Measurements from ENCODE around the gene GPR12. TPM values are rescaled to one million over a fixed set of nuclear protein-coding genes. Genes with fewer than 3 reads are reported as not detected.
A peak's percentile ranks its signal among the peaks of the same experiment; 100 is the strongest.

GPR12 gene
- total RNA-seq, 1 donor from 2014 or later = not detected

GRCh38 chr13:26716984-26717383 is 43.6 kb downstream of the GPR12 start:
- Histone ChIP-seq H3K4me1 (no peaks in the 10 kb centered on the region), H3K27me3 (no peaks in the 10 kb centered on the region), H3K36me3 (no peaks in the 10 kb centered on the region), H3K9me3 (no peaks in the 10 kb centered on the region), H3K4me3 (no peak overlapping the region), H3K27ac (no peak overlapping the region)
- no peak for TF ChIP-seq CTCF (IDR thresholded peaks at IDR 0.05)
- DNase-seq (ENCODE audit: low spot score in 2 of 2) = no peak
- intact Hi-C loops (cut with DNase I) = no loop called here

GRCh38 chr13:26713341-26713740 is 47.2 kb downstream of the GPR12 start:
- Histone ChIP-seq H3K27ac (no peak overlapping the region), H3K4me3 (no peak overlapping the region), H3K4me1 (no peaks in the 10 kb centered on the region), H3K27me3 (no peaks in the 10 kb centered on the region), H3K9me3 (no peaks in the 10 kb centered on the region), H3K36me3 (no peaks in the 10 kb centered on the region)
- intact Hi-C loops (cut with DNase I) = no loop called here
- no peak for DNase-seq (ENCODE audit: low spot score in 2 of 2)
- no peak for TF ChIP-seq CTCF (IDR thresholded peaks at IDR 0.05)

- H3K4me3 ChIP-seq = no peak overlapping the region
- TF ChIP-seq CTCF (IDR thresholded peaks at IDR 0.05) = no peak
- H3K27me3 ChIP-seq = no peaks in the 10 kb centered on the region
- no peaks in the 10 kb centered on the region for H3K36me3 ChIP-seq
- intact Hi-C loops (cut with DNase I) = no loop called here
- H3K9me3 ChIP-seq = no peaks in the 10 kb centered on the region
- no peak for DNase-seq (ENCODE audit: low spot score in 2 of 2)
- no peak overlapping the region for H3K27ac ChIP-seq
- no peaks in the 10 kb centered on the region for H3K4me1 ChIP-seq
Observed at GRCh38 chr13:26711211-26711610, 49.4 kb downstream of the GPR12 start.

GRCh38 chr13:26710166-26710565 is 50.4 kb downstream of the GPR12 start:
- DNase-seq (ENCODE audit: low spot score in 2 of 2) = no peak
- intact Hi-C loops (cut with DNase I) = no loop called here
- H3K27me3 ChIP-seq = peaks cover 3% of the 10 kb centered on the region
- no peak overlapping the region for H3K4me3 ChIP-seq
- H3K4me1 ChIP-seq = no peaks in the 10 kb centered on the region
- H3K9me3 ChIP-seq = no peaks in the 10 kb centered on the region
- no peak overlapping the region for H3K27ac ChIP-seq
- TF ChIP-seq CTCF (IDR thresholded peaks at IDR 0.05) = no peak
- H3K36me3 ChIP-seq = no peaks in the 10 kb centered on the region

- Histone ChIP-seq H3K4me3 (no peak overlapping the region), H3K27me3 (peaks cover 3% of the 10 kb centered on the region), H3K36me3 (no peaks in the 10 kb centered on the region), H3K9me3 (no peaks in the 10 kb centered on the region), H3K4me1 (no peaks in the 10 kb centered on the region), H3K27ac (no peak overlapping the region)
- no peak for TF ChIP-seq CTCF (IDR thresholded peaks at IDR 0.05)
- intact Hi-C loops (cut with DNase I) = no loop called here
- DNase-seq (ENCODE audit: low spot score in 2 of 2) = no peak
Observed at GRCh38 chr13:26709461-26709860, 51.1 kb downstream of the GPR12 start.

GRCh38 chr13:26708007-26708297 is 52.6 kb downstream of the GPR12 start:
- no peaks in the 10 kb centered on the region for H3K36me3 ChIP-seq
- peak in 1 of 3 experiments; percentile 2 for TF ChIP-seq CTCF (IDR thresholded peaks at IDR 0.05)
- no peak overlapping the region for H3K27ac ChIP-seq
- intact Hi-C loops (cut with DNase I) = no loop called here
- H3K9me3 ChIP-seq = no peaks in the 10 kb centered on the region
- H3K4me3 ChIP-seq = no peak overlapping the region
- H3K27me3 ChIP-seq = peaks cover 3% of the 10 kb centered on the region
- H3K4me1 ChIP-seq = no peaks in the 10 kb centered on the region
- DNase-seq (ENCODE audit: low spot score in 2 of 2) = no peak

All from ascending aorta (tissue), 2 donors.